MCF 10A (cell line): ENCODE measurements around the gene YEATS4. TPM values are rescaled to one million over a fixed set of nuclear protein-coding genes. Genes with fewer than 3 reads are reported as not detected.
A peak's percentile ranks its signal among the peaks of the same experiment; 100 is the strongest.

Experiments
- BruUV-seq: library from RNA; stranded (reverse); fragments of 400-500 nt; replicated peaks from 2 replicates; lab custom pipeline; 2021; lab: Mats Ljungman, UMichigan
- CTCF ChIA-PET: fragments of 300-600 bp; sonication (Branson Sonifier 250); formaldehyde crosslinking; extraction: SDS; loops from one replicate; lab custom pipeline; 2021; ENCODE audit warnings: antibody characterized with exemption, inconsistent platforms; lab: Yijun Ruan, JAX
- POLR2A ChIA-PET: fragments of 300-600, 350-650 bp; sonication (Branson Sonifier 250); formaldehyde crosslinking; extraction: SDS; loops from one replicate; lab custom pipeline; 2020; ENCODE audit warnings: antibody characterized with exemption, inconsistent platforms; lab: Yijun Ruan, JAX
- DNase-seq: peaks from one replicate; pipeline ENCODE4 v3.0.0-alpha.2; 2018; ENCODE audit not compliant: unreplicated experiment
- H3K27ac Mint-ChIP-seq: one replicate; pipeline ENCODE4 v1.8.0; 2022; ENCODE audit warnings: mild to moderate bottlenecking, low read depth, mixed read lengths; ENCODE audit not compliant: unreplicated experiment
- H3K27me3 Mint-ChIP-seq: one replicate; pipeline ENCODE4 v1.8.0; 2022; ENCODE audit warnings: mixed read lengths; ENCODE audit not compliant: insufficient read depth, unreplicated experiment
- H3K36me3 Mint-ChIP-seq: one replicate; pipeline ENCODE4 v1.8.0; 2022; ENCODE audit warnings: mild to moderate bottlenecking, moderate library complexity, mixed read lengths; ENCODE audit not compliant: insufficient read depth, unreplicated experiment
- H3K4me1 Mint-ChIP-seq: one replicate; pipeline ENCODE4 v1.8.0; 2022; ENCODE audit warnings: mixed read lengths; ENCODE audit not compliant: insufficient read depth, unreplicated experiment
- H3K4me3 Mint-ChIP-seq: one replicate; pipeline ENCODE4 v1.8.0; 2022; ENCODE audit warnings: mild to moderate bottlenecking, moderate library complexity, mixed read lengths; ENCODE audit not compliant: unreplicated experiment
- H3K9me3 Mint-ChIP-seq: one replicate; pipeline ENCODE4 v1.8.0; 2022; ENCODE audit warnings: mixed read lengths; ENCODE audit not compliant: unreplicated experiment
- CTCF ChIP-seq: fragments of 200-600 bp; IDR thresholded peaks from one replicate; pipeline ENCODE4 v1.8.0; 2022; ENCODE audit warnings: antibody characterized with exemption, mild to moderate bottlenecking; ENCODE audit not compliant: unreplicated experiment
- intact Hi-C: fragments of 100-400 bp; cut with micrococcal nuclease; formaldehyde crosslinking; loops from 2 replicates; pipeline ENCODE4 v1.14.1; 2022
- total RNA-seq: library from RNA; stranded (reverse); gene quantifications from 2 replicates; pipeline ENCODE4 v1.2.3, GENCODE V29; 2022

The YEATS4 gene
- total RNA-seq, 1 experiment from 2014 or later: 30.9 TPM

DNA sequence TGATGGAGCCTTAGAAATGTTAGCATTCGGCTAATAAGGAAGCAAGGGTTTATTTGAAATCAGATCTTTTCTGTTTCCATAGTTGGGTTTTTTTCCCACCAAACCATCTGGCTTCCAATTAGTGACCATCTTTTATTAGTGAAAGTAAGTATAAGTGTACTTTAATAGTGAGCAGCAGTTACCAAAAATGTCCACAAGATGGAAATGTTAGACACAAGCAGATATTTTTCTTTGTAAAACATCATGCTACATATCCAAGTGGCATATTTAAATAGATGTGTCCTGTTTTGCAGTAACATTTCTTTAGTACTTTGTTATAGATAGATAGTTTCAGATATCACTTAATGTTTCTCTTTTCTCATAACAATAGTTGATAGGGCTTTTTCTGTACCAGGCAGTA lies 28.8 kb downstream of the YEATS4 start:
- Mint-ChIP-seq H3K4me3 (no peak overlapping the region), H3K27ac (no peak overlapping the region), H3K27me3 (no peaks in the 10 kb centered on the region), H3K36me3 (peaks cover 20% of the 10 kb centered on the region), H3K4me1 (peaks cover 6% of the 10 kb centered on the region), H3K9me3 (no peaks in the 10 kb centered on the region)
- peak; percentile 42 for DNase-seq
- peak; percentile 53 for TF ChIP-seq CTCF
- ChIA-PET CTCF (interaction anchor here (0.7 to 4.7 kb wide), 10 partner anchors 27 to 447 kb away, joined by 3 to 60 read pairs (median 3); partner anchors contain the start of gene FRS2), POLR2A (interaction anchor here (0.6 to 1.0 kb wide), 3 partner anchors 141 to 197 kb away, joined by 3 to 4 read pairs (median 3); partner anchors contain the start of gene CCT2)
- BruUV-seq: no TSS peak
- intact Hi-C loops: loop anchor here (1.0 kb wide), 2 partner anchors 183 to 251 kb away; no protein-coding TSS in a partner anchor

GRCh38 chr12:69389831-69390230 lies 30.3 kb downstream of the YEATS4 start:
- ChIA-PET POLR2A (interaction anchor here (1.0 to 1.6 kb wide), 3 partner anchors 24 to 196 kb away, joined by 3 to 6 read pairs (median 4); partner anchors contain the start of gene CCT2), CTCF (interaction anchor here (0.6 to 4.7 kb wide), 7 partner anchors 25 to 251 kb away, joined by 3 to 60 read pairs (median 5); no protein-coding TSS in a partner anchor)
- Mint-ChIP-seq H3K27me3 (no peaks in the 10 kb centered on the region), H3K4me1 (no peaks in the 10 kb centered on the region), H3K9me3 (no peaks in the 10 kb centered on the region), H3K27ac (no peak overlapping the region), H3K36me3 (peaks cover 29% of the 10 kb centered on the region), H3K4me3 (no peak overlapping the region)
- DNase-seq: peak; percentile 15
- BruUV-seq: no TSS peak
- intact Hi-C loops: no loop called here
- TF ChIP-seq CTCF: no peak

DNA sequence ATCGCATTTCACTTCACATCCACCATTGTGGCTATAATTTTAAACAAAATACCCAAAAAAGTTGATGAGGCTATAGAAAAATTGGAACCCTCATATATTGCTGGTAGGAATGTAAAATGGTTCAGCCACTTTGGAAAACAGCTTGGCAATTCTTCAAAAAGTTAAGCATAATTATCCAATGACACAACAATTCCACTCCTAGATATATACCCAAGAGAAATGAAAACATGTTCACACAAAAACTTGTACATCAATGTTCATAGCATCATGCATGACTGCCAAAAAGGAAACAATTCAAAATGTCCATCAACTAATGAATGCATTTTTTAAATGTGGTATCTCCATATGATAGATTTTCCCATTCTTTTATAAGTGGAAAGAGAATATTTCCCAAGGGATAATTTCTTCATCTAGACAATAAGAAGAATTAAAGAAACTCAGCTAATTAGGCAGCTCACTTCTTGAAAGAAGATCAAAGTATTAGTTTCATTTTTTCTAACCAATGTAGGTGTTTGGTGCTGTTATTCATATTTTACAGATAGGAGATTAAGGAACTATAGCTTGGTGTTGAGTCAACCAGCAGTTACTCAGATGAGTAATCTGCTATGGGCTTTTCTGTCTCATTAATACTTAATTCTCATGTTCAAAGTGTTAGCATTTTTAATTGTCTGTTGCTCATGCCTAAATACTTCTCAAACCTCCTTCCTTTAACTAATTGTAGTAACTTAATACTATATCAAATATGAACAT lies 32.8 kb downstream of the YEATS4 start:
- Mint-ChIP-seq H3K9me3 (peaks cover 10% of the 10 kb centered on the region), H3K4me3 (no peak overlapping the region), H3K4me1 (no peaks in the 10 kb centered on the region), H3K27ac (no peak overlapping the region), H3K36me3 (peaks cover 22% of the 10 kb centered on the region), H3K27me3 (no peaks in the 10 kb centered on the region)
- intact Hi-C loops: no loop called here
- no peak for TF ChIP-seq CTCF
- BruUV-seq: no TSS peak
- DNase-seq: no peak
- ChIA-PET POLR2A (interaction anchor here (1.3 kb wide), 1 partner anchor 10 kb away, joined by 3 read pairs; no protein-coding TSS in a partner anchor), CTCF (no interaction called here)

- Mint-ChIP-seq H3K9me3 (peaks cover 14% of the 10 kb centered on the region), H3K27me3 (no peaks in the 10 kb centered on the region), H3K4me3 (no peak overlapping the region), H3K27ac (no peak overlapping the region), H3K4me1 (no peaks in the 10 kb centered on the region), H3K36me3 (peaks cover 18% of the 10 kb centered on the region)
- CTCF ChIA-PET: no interaction called here
- no peak for TF ChIP-seq CTCF
- intact Hi-C loops: no loop called here
- DNase-seq: no peak
- POLR2A ChIA-PET: no interaction called here
- BruUV-seq: no TSS peak
Measured at GRCh38 chr12:69396041-69396440, 36.5 kb downstream of the YEATS4 start.
